SW 1271 (cell line): Measurements from ENCODE around the gene KRTAP29-1.

Source experiments
- DNase-seq, 2 experiments: peaks; one replicate each; lab custom pipeline; 2025; lab: John Stamatoyannopoulos, UW

Gene KRTAP29-1

DNA sequence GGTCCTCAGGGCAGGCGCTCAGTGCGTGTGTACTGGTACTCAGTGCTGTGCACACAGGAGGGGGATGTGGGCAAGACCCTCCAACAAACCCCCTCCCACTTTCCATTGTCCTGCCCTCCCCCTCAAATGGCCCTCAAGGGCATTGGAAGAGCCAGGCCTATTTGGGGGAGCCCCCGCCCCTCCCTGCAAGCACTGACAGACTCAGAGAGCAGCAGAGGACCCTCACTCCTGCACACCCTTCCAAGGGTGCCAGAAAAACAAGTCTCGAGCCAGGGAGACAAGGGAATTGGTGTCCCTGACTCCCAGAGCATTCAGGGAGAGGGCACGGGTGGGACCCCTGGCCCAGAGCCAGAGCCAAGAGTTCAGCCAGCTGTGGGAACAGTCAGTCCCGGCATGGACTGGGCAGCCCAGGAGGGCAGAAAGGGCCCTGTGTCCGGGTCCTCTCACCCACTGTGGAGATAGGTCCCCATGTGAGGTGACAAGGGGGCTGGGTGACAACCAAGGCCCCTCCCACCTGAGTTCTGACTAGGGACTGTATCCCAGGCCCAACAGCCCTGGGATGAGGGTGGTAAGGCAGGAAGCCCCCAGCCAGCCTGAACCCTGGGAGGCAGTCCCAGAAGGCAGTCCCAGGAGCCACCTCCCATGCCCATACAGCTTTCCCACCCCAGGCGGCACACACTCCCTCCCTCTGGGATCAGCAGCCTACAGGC is 24.9 kb upstream of the KRTAP29-1 start:
- DNase-seq: no peak

DNA sequence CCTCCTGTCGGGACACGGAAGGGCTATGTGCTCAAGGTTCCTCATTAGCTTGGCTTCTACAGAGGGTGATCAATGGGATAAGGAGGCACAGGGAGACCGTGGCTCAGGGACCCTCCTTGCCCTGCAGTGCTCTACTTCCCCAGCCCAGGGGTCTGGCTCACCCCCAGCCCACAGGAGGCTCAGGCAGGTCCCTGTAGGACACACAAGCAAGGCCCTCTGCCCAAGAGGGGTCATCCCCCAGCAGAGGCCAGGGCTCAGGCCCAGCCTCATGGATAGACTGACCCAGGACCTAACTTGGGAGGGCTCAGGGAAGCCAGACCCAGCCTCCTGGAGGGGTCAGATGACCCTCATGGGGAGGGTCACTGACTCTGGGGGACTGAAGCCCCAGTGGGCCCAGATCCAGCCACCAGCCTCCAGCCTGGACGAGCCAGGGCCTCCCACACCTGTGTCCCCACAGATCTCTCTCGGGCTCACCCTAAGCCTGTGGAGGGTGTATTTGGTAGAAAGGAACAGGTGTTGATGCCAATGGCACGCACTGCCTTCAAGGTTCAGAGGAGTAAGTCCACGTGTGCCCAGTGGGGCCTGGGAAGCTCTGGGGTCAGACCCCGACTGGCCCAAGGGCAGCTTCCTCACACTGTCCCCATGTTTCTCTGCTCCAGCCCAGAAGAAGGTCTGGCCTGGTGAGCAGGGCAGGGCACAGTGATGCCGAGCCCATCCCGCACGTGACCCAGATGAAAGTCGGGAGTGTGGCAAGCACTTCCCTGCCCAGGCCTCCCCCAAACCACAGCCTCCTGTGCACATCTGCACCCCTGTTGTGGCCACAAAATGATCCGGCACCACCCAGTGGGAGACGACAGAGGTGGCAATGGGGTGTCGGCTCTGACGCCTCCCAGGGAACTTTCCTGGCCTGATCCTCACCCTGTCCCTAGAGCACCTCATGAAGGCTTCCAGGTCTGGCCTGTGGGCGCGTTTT is 23.8 kb upstream of the KRTAP29-1 start:
- no peak for DNase-seq

DNA sequence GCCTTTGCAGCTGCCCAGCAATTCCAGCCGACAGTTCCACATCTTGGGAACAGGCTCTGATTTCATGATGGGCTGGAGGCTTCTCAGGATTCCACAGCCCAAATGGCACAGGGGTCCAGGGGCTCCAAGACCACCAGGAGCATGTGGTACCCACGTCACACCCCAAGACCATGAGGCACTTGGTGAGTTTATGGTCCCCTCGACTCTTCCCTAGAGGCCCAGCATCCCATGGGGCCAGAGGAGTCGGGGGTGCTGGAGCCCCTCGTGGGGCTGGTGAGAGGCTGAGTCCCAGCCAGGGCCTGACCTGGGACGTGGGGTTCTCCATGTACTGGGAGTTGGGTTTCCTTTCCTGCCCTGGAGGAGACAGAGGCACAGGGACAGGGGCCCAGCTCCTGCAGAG is 23.0 kb upstream of the KRTAP29-1 start:
- no peak for DNase-seq

DNA sequence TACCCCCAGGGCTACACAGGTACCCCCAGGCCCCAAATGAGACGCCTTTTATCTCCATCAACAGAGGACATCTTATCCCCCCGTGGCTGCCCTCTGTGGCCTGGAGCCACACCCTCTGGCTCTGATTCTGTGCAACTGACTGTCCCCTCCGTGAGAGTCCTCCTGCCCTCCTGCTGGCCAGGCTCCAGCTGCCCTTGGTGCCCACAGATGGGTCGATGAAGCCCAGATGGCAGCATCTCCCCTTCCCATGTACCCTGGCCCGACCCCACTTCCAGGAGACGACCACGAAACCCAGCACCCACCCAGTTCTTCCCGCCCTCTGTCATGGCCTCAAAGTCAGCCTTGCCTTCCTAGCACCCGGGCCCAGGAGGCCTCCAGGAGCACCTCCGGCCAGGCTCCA is 22.5 kb upstream of the KRTAP29-1 start:
- no peak for DNase-seq

- peak in 1 of 2 experiments; percentile 27 for DNase-seq
Measured at GRCh38 chr17:41324180-41325075, 21.8 kb upstream of the KRTAP29-1 start.

DNA sequence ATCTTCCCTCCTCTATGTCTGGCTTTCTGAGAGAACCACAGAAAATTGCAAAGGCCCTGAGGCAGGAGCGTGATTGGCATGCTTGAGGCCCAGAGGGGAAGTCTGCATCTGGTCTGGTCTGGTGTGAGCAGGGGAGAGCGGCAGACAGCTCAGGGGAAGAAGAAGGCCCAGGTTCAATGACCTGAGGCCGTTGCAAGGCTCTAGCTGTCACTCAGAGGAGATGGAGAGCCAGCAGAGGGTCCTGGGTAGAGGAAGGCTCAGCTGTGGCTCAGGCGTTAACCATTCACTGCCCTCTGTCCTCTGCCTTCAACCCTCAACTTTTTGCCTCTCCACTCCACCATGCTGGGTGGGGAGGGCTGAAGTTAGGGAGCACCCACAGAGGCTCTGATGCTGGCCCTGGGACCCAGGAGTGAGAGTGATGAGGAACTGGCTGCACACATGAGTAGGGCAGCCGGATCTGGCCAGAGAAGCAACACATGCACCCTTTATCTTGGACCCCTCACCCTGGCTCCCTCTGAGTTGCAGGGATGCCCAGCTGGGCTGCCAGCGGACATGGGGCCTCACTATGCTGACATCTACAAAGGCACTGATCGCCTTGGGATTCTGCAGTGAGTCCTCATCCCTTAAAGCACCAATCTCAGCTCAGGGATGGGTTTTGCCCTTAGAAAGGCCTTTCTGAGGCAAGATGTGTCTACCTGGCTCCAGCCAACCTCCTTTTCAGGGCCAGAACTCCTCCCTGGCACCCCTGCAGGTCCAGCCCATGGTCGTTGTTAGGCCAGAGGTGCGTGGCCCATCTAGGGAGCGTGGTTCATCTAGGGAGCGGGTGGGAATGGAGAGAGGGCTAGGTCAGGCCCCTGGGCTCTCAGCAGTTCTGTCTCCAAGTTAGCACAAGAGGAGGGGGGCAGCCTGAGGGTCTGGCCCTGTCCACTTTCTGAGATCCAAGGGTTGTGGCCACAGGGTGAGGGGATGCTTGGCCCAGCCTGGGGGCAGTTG is 20.5 kb upstream of the KRTAP29-1 start:
- DNase-seq: no peak

DNA sequence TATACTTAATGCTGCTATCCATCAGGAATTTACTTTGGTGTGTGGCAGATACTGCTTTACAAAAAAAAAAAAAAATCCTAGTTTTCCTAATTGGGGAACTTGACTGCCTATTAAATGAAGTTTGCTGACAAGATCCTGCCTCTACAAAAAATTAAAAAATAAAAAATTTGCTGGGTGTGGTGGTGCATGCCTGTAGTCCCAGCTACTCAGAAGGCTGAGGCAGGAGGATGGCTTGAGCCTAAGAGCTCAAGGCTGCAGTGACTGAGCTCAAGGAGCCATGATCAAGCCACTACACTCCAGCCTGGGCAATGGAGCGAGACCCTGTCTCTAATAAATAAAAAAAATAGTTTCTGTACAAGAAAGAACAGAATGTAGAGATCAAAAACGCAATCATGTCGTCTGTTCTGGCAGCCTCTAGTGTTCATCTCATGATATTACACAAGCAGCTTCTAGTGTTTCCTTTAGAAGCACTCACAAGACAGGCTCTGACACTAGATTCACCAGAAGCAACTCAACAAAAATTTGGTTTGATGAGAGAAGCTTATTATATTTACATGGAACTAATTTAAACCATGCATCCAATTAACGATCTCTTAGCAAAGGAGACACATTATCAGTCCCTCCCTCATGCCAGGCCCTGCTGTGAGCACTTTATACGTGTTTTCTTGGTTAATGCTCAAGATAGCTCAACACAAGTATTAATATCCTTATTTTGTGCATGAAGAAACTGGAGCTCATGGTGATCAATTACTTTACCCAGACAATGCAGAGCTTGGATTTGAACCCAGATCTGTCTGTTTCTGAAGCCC is 19.6 kb upstream of the KRTAP29-1 start:
- DNase-seq: peak in 1 of 2 experiments; percentile 77

- DNase-seq: no peak
Measured at GRCh38 chr17:41318231-41318630, 15.6 kb upstream of the KRTAP29-1 start.

- DNase-seq: no peak
Measured at GRCh38 chr17:41315814-41316445, 13.3 kb upstream of the KRTAP29-1 start.

DNA sequence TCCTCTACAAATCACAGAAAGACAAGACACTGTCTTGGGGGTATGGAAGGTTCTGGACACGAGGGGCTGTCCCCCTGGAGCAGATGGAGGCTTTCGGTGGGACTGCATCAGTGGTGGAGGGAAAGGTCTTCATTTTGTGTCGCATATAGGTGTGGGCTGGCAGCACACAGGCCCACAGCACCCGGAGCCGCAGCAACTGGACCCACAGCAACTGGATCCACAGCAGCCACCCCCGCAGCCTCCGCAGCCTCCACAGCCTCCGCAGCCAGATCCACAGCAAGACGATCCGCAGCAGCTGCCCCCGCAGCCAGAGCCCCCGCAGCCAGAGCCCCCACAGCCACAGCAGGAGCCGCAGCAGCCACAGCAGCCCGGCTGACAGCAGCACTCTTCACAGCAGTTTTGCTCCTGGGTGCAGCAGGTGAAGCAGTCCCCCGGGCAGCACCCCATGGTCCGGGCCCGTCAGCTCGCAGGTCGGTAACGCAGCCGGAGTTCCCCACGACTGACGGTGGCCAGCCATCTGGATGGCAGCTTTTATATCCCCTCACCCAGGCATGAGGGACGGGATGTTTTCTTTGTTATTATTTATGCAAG is 12.6 kb upstream of the KRTAP29-1 start, which contains the start of gene KRTAP17-1:
Gene KRTAP17-1, minus strand, starts transcription at position 507 of the 591 bp plus-strand sequence. Its CDS starts 60 bp downstream, at position 447.
- DNase-seq: no peak

DNA sequence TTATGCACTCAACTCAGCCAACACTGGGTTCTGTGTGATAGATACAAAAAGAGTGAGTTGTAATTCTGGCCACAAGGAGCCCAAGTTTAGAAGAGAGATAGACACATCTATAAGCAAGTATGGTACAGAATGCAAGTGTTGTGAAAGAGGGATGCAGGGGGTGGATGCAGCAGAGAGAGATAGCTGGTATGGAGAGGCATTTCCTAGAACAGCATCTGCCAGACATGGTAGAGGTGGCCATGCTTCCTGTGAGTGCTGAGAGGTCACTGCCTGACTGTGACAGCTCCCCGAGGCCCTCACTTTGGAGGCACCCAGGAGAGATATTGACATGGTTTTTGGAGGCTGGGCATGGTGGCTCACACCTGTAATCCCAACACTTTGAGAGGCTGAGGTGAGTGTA is 8.5 kb upstream of the KRTAP29-1 start:
- no peak for DNase-seq

DNA sequence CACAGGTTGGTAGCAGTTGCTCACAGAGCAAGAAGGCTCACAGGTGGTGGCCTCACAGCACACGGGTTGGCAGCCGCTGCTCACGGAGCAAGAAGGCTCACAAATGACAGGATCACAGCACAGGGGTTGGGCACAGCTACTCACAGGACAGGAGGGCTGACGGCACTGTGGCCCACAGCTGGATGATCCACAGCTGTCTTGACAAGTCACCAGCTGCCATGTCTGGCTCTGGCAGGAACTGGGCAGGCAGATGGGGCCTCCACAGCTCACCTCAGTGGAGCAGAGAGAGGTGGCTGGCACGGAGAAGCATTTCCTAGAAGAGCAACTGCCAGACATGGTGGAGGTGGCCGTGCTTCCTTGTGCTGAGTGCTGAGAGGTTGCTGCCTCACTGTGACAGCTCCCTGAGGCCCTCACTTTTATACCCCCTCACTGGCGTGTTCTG is 6.3 kb upstream of the KRTAP29-1 start, which contains the start of gene KRTAP16-1:
Gene KRTAP16-1, minus strand, starts transcription at position 392 of the 442 bp plus-strand sequence. Its CDS starts 56 bp downstream, at position 336.
- no peak for DNase-seq

DNA sequence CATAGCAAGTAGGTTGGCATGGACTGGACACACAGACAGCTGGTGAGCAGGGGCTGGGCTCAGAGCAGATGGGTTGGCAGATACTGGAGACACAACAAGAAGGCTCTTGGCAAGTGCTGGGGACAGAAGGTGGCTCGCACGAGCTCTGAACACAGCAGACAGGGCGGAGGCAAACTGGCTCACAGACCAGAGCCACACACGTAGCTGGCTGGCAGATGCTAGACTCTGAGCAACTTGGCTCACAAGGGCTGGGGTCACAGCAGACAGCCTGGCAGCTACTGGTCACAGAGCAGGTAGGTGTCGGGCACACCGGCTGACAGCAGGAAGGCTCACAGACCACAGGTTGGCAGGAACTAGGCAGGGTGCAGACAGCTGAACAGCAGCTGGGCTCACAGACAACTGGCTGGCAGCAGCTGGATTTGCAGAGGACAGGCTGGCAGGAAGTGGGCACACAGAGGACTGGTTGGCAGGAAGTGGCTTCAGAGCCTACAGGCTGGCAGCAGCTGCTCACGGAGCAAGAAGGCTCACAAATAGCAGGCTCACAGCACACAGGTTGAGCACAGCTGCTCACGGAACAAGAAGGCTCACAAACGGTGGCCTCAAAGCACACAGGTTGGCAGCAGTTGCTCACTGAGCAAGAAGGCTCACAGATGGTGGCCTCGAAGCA is 5.7 kb upstream of the KRTAP29-1 start:
- DNase-seq: no peak

DNA sequence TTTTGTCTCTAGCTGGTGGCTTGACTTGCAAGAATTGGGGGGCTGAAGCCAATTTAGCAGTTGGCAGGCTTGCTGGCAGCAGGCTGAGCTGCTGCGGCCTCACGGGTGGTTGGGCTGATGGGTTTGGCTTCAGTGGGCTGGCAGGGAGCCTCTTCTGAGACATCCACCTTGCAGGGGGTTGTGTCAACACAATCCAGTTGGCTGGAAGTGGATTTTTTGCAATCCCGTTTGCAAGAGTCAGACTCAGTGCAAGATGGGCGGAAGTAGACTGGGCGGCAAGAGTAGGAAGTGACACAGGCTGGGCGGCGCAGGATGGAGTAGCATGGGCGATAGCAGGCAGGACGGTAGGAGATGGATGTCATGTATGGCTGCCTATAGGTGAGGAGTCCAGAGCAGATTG is 5.0 kb upstream of the KRTAP29-1 start:
- no peak for DNase-seq

DNA sequence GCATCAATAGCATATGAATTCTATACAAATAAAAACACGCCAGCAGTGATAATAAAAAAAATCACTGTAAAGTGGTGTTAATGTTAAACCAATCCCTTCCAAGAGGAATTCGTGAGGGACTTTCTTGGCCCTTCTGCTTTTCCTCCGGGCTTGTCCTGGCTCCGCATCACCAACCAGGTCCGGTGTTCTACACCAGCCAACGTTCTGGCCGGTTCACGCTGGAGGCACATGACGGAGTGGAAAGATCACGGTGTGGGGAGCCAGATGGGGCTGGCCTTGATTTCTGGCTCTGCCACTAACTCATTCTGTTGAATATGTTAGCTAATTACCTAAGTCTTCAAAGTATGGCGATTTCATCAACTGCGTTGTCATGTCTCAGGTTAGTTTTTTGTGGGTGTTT is 1.4 kb upstream of the KRTAP29-1 start:
- no peak for DNase-seq

DNA sequence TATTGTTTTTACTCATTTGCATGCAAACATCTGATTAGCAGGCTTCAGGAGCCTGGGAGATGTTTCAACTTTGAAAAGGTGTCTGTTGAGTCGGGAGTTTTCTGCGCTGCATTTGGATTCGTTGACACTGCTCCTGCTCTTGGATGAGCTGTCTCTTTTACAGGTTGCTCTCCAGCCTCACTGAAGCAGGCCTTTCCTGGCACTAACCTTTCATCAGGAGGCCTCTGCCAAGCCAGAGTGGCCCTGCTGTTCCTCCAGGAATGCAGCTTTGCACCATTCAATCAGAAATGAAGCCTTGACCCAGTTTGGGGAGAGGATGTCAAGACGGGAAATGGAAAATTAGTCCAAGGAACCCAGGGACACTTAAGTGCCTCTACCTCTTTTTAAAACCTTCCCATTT is 330 bp upstream of the KRTAP29-1 start:
- no peak for DNase-seq

DNA sequence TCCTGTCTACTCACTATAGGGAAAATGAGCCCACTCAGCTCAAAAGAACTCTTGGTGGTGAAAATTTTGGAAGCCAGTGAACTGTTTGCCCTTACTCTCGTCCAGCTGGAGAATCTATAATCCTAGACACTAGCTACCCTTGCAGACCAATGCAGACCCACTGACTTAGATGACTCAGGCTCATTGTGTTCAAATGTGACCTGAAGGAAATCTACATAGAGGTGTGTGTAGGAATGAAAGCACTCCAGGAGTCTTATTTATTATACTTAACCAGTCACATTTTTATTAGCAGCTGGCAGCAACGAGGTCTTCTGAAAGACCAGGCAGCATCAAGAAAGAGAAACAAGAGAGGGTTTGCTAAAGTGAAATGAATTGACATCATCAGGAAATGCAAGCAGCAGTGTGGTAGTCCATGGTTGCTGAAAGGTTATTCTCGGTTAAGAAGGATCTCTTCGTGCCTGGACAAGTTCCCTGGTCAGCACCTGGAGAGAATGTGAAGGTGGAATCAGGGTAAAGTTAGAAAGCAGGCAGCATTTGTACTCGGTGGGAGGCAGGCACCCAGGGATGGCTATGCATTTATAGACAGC is 1.4 kb downstream of the KRTAP29-1 start:
- DNase-seq: no peak
